A549 (cell line): ENCODE measurements around the gene RBPJ.

Source experiments
- CEBPB ChIP-seq, 2 experiments: fragments of >200 bp in 1 of 2; sonication (Bioruptor Twin) in 1 of 2; formaldehyde crosslinking in 1 of 2; IDR thresholded peaks; 2 replicates each; pipeline ENCODE4 v1.6.1; 2012 to 2016
- CTCF ChIP-seq: fragments of >200 bp; sonication (Bioruptor Twin); formaldehyde crosslinking; IDR thresholded peaks from 3 replicates; pipeline ENCODE4 v1.5.1; 2016
- ELK1 ChIP-seq: fragments of 150-350 bp; IDR thresholded peaks from 2 replicates; pipeline ENCODE4 v1.6.1; 2014; ENCODE audit warnings: low read depth, mild to moderate bottlenecking, low read length
- FOSB ChIP-seq: fragments of 250-450 bp; sonication (Bioruptor Pico); IDR thresholded peaks from 2 replicates; pipeline ENCODE4 v1.5.0; 2020; ENCODE audit warnings: mild to moderate bottlenecking, moderate library complexity
- FOXS1 ChIP-seq: fragments of 250-450 bp; sonication (Bioruptor Pico); IDR thresholded peaks from 2 replicates; pipeline ENCODE4 v1.5.0; 2020; ENCODE audit warnings: mild to moderate bottlenecking, moderate library complexity
- HES2 ChIP-seq: fragments of >200 bp; sonication (Bioruptor Twin); formaldehyde crosslinking; IDR thresholded peaks from 2 replicates; pipeline ENCODE4 v1.6.1; 2016
- JUN ChIP-seq, 2 experiments: fragments of >200 bp; sonication (Bioruptor Twin); formaldehyde crosslinking; IDR thresholded peaks; 2 replicates in 1 of 2; 3 replicates in 1 of 2; pipeline ENCODE4 v1.6.1; 2016 to 2017
- MAFK ChIP-seq: fragments of 450-650 bp; IDR thresholded peaks from 2 replicates; pipeline ENCODE4 v1.6.1; 2014; ENCODE audit not compliant: partially characterized antibody
- POLR2A ChIP-seq: IDR thresholded peaks from 2 replicates; pipeline ENCODE4 v1.6.1; 2012; ENCODE audit warnings: mild to moderate bottlenecking, low read length
- REST ChIP-seq: fragments of 200-600 bp; sonication (generic); IDR thresholded peaks from 2 replicates; pipeline ENCODE4 v1.6.1; 2016; ENCODE audit warnings: antibody characterized with exemption, mild to moderate bottlenecking, moderate library complexity

GRCh38 chr4:26441771-26442170 is 121.0 kb downstream of the RBPJ start:
- TF ChIP-seq POLR2A (no peak), MAFK (no peak), FOXS1 (CRISPR knock-in tag) (no peak), CEBPB (IDR thresholded peaks at IDR 0.05) (no peak), CTCF (no peak), FOSB (CRISPR knock-in tag) (no peak), ELK1 (no peak), JUN (IDR thresholded peaks at IDR 0.05) (no peak), REST (no peak), HES2 (no peak)
